PC-3 (cell line): ENCODE measurements around the gene TAGLN2. TPM values are rescaled to one million over a fixed set of nuclear protein-coding genes. Genes with fewer than 3 reads are reported as not detected.

Experiments
- ATAC-seq: fragments of 200-7000 bp; cut with Tn5 transposase; 2 replicates; pipeline ENCODE4 v1.9.1; 2020; ENCODE audit warnings: mild to moderate bottlenecking, moderate library complexity
- BruUV-seq: library from RNA; stranded (reverse); fragments of 400-500 nt; replicated peaks from 2 replicates; lab custom pipeline; 2021; lab: Mats Ljungman, UMichigan
- CTCF ChIA-PET: fragments of 300-600 bp; sonication (Branson Sonifier 250); formaldehyde crosslinking; loops from one replicate; lab custom pipeline; 2022; ENCODE audit warnings: antibody characterized with exemption; lab: Charles Lee
- POLR2A ChIA-PET: fragments of 300-600 bp; sonication (Branson Sonifier 250); formaldehyde crosslinking; loops from one replicate; lab custom pipeline; 2022; ENCODE audit warnings: antibody characterized with exemption; ENCODE audit not compliant: unreplicated experiment; lab: Charles Lee
- DNase-seq: peaks from one replicate; pipeline ENCODE4 v3.0.0-alpha.2; 2015
- H2AFZ ChIP-seq: fragments of 300-600 bp; sonication (generic); 2 replicates; pipeline ENCODE4 v1.6.0; 2016; ENCODE audit warnings: antibody characterized with exemption, low read length
- H3F3A ChIP-seq: fragments of 300-600 bp; sonication (generic); one replicate; pipeline ENCODE4 v1.6.0; 2017; ENCODE audit warnings: antibody characterized with exemption, low read length, control low read depth, mild to moderate bottlenecking; ENCODE audit not compliant: unreplicated experiment
- H3K27ac ChIP-seq: fragments of 300-600 bp; sonication (generic); 2 replicates; pipeline ENCODE4 v1.5.1; 2016; ENCODE audit warnings: mild to moderate bottlenecking, low read length
- H3K27me3 ChIP-seq: fragments of 300-600 bp; sonication (generic); 2 replicates; pipeline ENCODE4 v1.6.1; 2016; ENCODE audit warnings: low read length, mixed read lengths
- H3K36me3 ChIP-seq: fragments of 300-600 bp; sonication (generic); 2 replicates; pipeline ENCODE4 v1.6.1; 2016; ENCODE audit warnings: low read depth, mixed run types, low read length, mixed read lengths
- H3K4me1 ChIP-seq: fragments of 300-600 bp; sonication (generic); 2 replicates; pipeline ENCODE4 v1.5.1; 2016; ENCODE audit warnings: low read length; ENCODE audit not compliant: insufficient read depth
- H3K4me2 ChIP-seq: fragments of 300-600 bp; sonication (generic); 2 replicates; pipeline ENCODE4 v1.6.0; 2016; ENCODE audit warnings: low read length
- H3K4me3 ChIP-seq: fragments of 300-600 bp; sonication (generic); 2 replicates; pipeline ENCODE4 v1.5.1; 2016; ENCODE audit warnings: mild to moderate bottlenecking, low read length, mixed read lengths
- H3K79me2 ChIP-seq: fragments of 300-600 bp; sonication (generic); 2 replicates; pipeline ENCODE4 v1.6.1; 2017; ENCODE audit warnings: low read length, mixed read lengths
- H3K9ac ChIP-seq: fragments of 300-600 bp; sonication (generic); 2 replicates; pipeline ENCODE4 v1.6.0; 2016; ENCODE audit warnings: mild to moderate bottlenecking, low read length
- H3K9me2 ChIP-seq: fragments of 300-600 bp; sonication (generic); replicated peaks from 2 replicates; pipeline ENCODE4 v1.6.1; 2016; ENCODE audit warnings: mixed run types, low read length, mixed read lengths
- H3K9me3 ChIP-seq: fragments of 300-600 bp; sonication (generic); 2 replicates; pipeline ENCODE4 v1.6.1; 2016; ENCODE audit warnings: low read length, mixed read lengths
- H4K20me1 ChIP-seq: fragments of 300-600 bp; sonication (generic); 2 replicates; pipeline ENCODE4 v1.6.1; 2016; ENCODE audit warnings: low read length, mixed read lengths
- EZH2 ChIP-seq: fragments of 300-600 bp; sonication (generic); IDR thresholded peaks from one replicate; pipeline ENCODE4 v1.6.1; 2017; ENCODE audit warnings: antibody characterized with exemption, mild to moderate bottlenecking, low read length; ENCODE audit not compliant: unreplicated experiment
- EZH2phosphoT487 ChIP-seq: fragments of 300-600 bp; sonication (generic); IDR thresholded peaks from 2 replicates; pipeline ENCODE4 v1.6.1; 2018; ENCODE audit warnings: mild to moderate bottlenecking, antibody characterized with exemption, low read length, borderline replicate concordance
- intact Hi-C: fragments of 100-400 bp; cut with micrococcal nuclease; formaldehyde crosslinking; loops from 2 replicates; pipeline ENCODE4 v1.9.0; 2023
- total RNA-seq: library from RNA; depleted of rRNA; stranded (reverse); fragments of >200 nt; gene quantifications from 2 replicates; pipeline ENCODE4 v1.2.3, GENCODE V29; 2014
- TF ChIP-seq, protein P1 (sequence below): fragments of 300-600 bp; sonication (generic); conservative IDR thresholded peaks from 2 replicates; pipeline ENCODE4 v1.5.1; 2017; ENCODE audit warnings: antibody characterized with exemption, low read depth, mild to moderate bottlenecking, low read length

Gene TAGLN2
- total RNA-seq, 1 experiment from 2014 or later, result 1,584 TPM

- DNase-seq (no peak), ATAC-seq (no peak)
- H3K9me2 ChIP-seq, result no peaks in the 10 kb centered on the region
- H3K27me3 ChIP-seq, result no peaks in the 10 kb centered on the region
- H3K27ac ChIP-seq, result no peak overlapping the region
- H3K9ac ChIP-seq, result no peak overlapping the region
- peaks cover 20% of the 10 kb centered on the region for H3K79me2 ChIP-seq
- BruUV-seq, result no TSS peak
- H3K36me3 ChIP-seq, result no peaks in the 10 kb centered on the region
- H3F3A ChIP-seq, result no peaks in the 10 kb centered on the region
- CTCF ChIA-PET, result interaction anchor here (0.6 kb wide), 1 partner anchor 875 kb away, joined by 4 read pairs; no protein-coding TSS in a partner anchor
- no peak overlapping the region for H3K4me3 ChIP-seq
- TF ChIP-seq EZH2, result no peak
- TF ChIP-seq, protein P1, sequence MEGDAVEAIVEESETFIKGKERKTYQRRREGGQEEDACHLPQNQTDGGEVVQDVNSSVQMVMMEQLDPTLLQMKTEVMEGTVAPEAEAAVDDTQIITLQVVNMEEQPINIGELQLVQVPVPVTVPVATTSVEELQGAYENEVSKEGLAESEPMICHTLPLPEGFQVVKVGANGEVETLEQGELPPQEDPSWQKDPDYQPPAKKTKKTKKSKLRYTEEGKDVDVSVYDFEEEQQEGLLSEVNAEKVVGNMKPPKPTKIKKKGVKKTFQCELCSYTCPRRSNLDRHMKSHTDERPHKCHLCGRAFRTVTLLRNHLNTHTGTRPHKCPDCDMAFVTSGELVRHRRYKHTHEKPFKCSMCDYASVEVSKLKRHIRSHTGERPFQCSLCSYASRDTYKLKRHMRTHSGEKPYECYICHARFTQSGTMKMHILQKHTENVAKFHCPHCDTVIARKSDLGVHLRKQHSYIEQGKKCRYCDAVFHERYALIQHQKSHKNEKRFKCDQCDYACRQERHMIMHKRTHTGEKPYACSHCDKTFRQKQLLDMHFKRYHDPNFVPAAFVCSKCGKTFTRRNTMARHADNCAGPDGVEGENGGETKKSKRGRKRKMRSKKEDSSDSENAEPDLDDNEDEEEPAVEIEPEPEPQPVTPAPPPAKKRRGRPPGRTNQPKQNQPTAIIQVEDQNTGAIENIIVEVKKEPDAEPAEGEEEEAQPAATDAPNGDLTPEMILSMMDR, result no peak
- TF ChIP-seq EZH2phosphoT487, result no peak
- no peaks in the 10 kb centered on the region for H4K20me1 ChIP-seq
- POLR2A ChIA-PET, result interaction anchor here (0.5 kb wide), 1 partner anchor 15 kb away, joined by 5 read pairs; the partner anchor contains the start of gene TAGLN2
- no peak overlapping the region for H3K4me2 ChIP-seq
- intact Hi-C loops, result no loop called here
- H3K4me1 ChIP-seq, result peaks cover 45% of the 10 kb centered on the region
- no peak overlapping the region for H2AFZ ChIP-seq
- H3K9me3 ChIP-seq, result no peaks in the 10 kb centered on the region
These were observed 14.8 kb upstream of the TAGLN2 start for GRCh38 chr1:159940006-159940620.

- BruUV-seq, result no TSS peak
- CTCF ChIA-PET, result interaction anchor here (3.0 kb wide), 1 partner anchor 67 kb away, joined by 21 read pairs; no protein-coding TSS in a partner anchor
- H3K27ac ChIP-seq, result no peak overlapping the region
- H2AFZ ChIP-seq, result no peak overlapping the region
- no peak overlapping the region for H3K4me3 ChIP-seq
- H3K4me1 ChIP-seq, result peaks cover 40% of the 10 kb centered on the region
- H3F3A ChIP-seq, result no peaks in the 10 kb centered on the region
- H3K36me3 ChIP-seq, result no peaks in the 10 kb centered on the region
- no peaks in the 10 kb centered on the region for H4K20me1 ChIP-seq
- no peaks in the 10 kb centered on the region for H3K27me3 ChIP-seq
- H3K9me3 ChIP-seq, result no peaks in the 10 kb centered on the region
- no peak for ATAC-seq
- no peak for DNase-seq
- H3K9me2 ChIP-seq, result no peaks in the 10 kb centered on the region
- POLR2A ChIA-PET, result interaction anchor here (0.5 kb wide), 1 partner anchor 14 kb away, joined by 5 read pairs; the partner anchor contains the start of gene TAGLN2
- intact Hi-C loops, result loop anchor here (5.0 kb wide), 1 partner anchor 143 kb away; the partner anchor contains the start of gene KCNJ9
- peaks cover 15% of the 10 kb centered on the region for H3K79me2 ChIP-seq
- H3K4me2 ChIP-seq, result no peak overlapping the region
- TF ChIP-seq, protein P1, result no peak
- no peak for TF ChIP-seq EZH2phosphoT487
- TF ChIP-seq EZH2, result no peak
- H3K9ac ChIP-seq, result no peak overlapping the region
These were observed 14.3 kb upstream of the TAGLN2 start for GRCh38 chr1:159939678-159940002.
